ENCODE data around the gene ADGRG2.
"Not testable (repeated sequence)": the region's sequence is repeated elsewhere in the genome, so short reads cannot be mapped to it uniquely, and the experiment has no call there.

The ADGRG2 gene

DNA sequence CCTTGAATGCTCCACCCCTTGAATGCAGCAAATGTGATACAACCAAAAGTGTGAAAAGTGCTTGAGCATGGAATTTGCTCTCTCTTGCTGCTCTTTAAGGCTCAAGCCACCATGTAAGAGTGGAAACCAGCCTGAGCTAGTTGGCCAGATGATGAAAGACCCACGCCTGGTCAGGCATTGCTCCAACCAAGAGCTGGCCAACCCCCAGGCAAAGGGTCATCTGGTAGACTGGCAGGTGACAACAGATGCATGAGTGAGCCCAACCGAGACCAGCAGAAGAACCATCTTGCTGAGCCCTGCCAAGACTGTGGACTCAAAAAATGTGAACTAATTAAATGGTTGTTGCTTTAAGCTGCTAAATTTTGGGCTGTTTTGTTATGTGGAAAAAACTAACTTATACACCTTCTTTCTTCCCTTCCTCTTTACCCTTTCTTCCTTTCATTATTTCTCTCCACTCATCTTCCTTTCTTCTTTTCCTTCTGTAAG lies 32.7 kb downstream of the ADGRG2 start:
- no peak overlapping the region for H3K4me3 ChIP-seq (replicated peaks in 1 of 2; ENCODE audit: low read depth in 2 of 2, low read length in 2 of 2)
- DNase-seq (ENCODE audit: low read depth in 2 of 2): no peak
- TF ChIP-seq, protein P1, sequence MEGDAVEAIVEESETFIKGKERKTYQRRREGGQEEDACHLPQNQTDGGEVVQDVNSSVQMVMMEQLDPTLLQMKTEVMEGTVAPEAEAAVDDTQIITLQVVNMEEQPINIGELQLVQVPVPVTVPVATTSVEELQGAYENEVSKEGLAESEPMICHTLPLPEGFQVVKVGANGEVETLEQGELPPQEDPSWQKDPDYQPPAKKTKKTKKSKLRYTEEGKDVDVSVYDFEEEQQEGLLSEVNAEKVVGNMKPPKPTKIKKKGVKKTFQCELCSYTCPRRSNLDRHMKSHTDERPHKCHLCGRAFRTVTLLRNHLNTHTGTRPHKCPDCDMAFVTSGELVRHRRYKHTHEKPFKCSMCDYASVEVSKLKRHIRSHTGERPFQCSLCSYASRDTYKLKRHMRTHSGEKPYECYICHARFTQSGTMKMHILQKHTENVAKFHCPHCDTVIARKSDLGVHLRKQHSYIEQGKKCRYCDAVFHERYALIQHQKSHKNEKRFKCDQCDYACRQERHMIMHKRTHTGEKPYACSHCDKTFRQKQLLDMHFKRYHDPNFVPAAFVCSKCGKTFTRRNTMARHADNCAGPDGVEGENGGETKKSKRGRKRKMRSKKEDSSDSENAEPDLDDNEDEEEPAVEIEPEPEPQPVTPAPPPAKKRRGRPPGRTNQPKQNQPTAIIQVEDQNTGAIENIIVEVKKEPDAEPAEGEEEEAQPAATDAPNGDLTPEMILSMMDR (IDR thresholded peaks at IDR 0.05; ENCODE audit: low read depth, low read length): no peak

DNA sequence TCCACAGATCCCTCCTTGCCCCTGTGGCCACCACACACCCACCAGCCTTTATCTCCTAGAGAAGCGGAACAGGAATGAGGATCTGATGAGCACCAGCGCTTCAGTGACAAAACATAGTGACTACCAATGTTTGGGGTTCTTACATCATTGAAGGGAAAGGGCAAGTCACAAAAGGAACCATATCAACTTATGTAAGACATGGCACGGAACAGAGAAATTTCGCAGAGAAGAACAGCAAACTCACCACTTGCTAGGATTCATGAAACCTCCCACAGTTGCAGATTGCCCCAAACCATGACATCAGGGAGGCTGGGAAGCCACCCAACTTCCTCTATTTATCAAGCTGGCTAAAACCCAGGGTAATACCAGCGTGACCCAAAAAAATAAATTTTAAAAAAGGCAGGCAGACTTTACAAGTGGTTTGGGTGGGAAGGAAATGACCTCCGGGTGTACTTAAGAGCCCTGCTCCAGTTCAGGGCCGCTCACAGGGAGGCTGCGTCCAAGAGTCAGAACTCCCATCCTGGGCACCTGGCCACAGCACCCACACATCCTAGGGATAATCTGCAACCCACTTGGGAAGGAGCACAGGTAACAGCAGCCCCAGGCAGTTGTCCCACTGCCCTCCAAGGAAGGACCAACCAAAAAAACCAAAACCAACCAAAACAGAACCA lies 36.0 kb downstream of the ADGRG2 start:
- TF ChIP-seq, protein P1 (IDR thresholded peaks at IDR 0.05; ENCODE audit: low read depth, low read length): no peak
- no peak overlapping the region for H3K4me3 ChIP-seq (replicated peaks in 1 of 2; ENCODE audit: low read depth in 2 of 2, low read length in 2 of 2)
- no peak for DNase-seq (ENCODE audit: low read depth in 2 of 2)

DNA sequence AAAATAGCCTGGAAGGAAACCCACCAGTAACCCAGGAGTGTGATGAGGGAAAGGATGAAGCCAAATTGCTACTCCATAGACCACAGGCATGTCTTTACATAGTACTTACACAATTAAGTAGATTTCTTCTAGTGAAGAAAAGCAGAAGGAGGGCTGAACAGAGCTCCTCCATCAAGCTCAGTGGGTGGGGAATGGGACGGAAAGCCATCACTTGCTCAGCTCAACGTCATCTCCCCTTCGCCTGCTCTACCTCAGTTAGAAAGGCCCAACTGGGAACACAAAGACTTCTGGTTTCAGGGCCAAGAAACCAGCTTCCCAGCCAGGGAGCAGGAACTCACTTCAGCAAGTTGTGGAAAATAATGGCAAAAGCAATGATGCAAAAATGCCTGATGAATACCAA lies 36.6 kb downstream of the ADGRG2 start:
- no peak overlapping the region for H3K4me3 ChIP-seq (replicated peaks in 1 of 2; ENCODE audit: low read depth in 2 of 2, low read length in 2 of 2)
- no peak for DNase-seq (ENCODE audit: low read depth in 2 of 2)
- TF ChIP-seq, protein P1 (IDR thresholded peaks at IDR 0.05; ENCODE audit: low read depth, low read length): no peak

DNA sequence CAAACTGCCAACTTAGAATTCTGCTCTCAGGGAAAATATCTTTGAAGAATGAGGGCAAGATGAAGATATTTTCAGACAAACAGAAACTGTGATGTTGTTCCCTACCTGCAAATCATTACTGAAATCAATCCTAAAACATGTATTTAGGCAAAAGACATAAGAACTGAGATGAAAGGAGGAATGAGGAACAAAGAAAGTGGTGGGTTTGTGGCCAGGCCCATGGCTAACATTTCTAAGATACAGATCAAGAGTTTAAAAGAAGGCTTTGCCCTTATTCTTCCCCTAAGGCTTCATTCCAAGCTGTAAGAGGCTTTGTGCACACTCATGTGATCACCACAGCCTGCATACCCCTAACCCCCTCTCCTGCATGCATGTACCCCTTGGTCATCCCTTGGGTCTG lies 46.5 kb downstream of the ADGRG2 start:
- DNase-seq (ENCODE audit: low read depth in 2 of 2): no peak
- TF ChIP-seq, protein P1 (IDR thresholded peaks at IDR 0.05; ENCODE audit: low read depth, low read length): no peak
- H3K4me3 ChIP-seq (replicated peaks in 1 of 2; ENCODE audit: low read depth in 2 of 2, low read length in 2 of 2): no peak overlapping the region

DNA sequence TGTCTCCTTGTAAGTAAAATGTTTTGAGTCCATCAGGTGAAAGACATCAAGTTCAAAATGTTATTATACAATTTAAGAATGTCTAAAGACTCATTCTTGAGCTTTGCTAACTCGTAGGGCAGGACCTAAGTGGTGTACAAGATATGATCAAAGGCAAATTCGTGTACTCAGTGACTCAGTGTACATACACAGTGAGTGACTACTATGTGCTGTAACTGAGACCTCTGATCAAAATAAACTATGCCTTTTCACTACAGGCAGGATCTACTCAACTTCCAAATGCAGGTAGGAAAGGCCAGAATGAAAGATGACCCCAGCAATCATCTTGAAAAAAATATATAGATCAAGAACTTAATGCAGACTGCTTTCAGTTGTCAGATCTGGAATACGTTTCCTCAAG lies 49.9 kb downstream of the ADGRG2 start:
- TF ChIP-seq, protein P1 (IDR thresholded peaks at IDR 0.05; ENCODE audit: low read depth, low read length): no peak
- no peak overlapping the region for H3K4me3 ChIP-seq (replicated peaks in 1 of 2; ENCODE audit: low read depth in 2 of 2, low read length in 2 of 2)
- no peak for DNase-seq (ENCODE audit: low read depth in 2 of 2)

DNA sequence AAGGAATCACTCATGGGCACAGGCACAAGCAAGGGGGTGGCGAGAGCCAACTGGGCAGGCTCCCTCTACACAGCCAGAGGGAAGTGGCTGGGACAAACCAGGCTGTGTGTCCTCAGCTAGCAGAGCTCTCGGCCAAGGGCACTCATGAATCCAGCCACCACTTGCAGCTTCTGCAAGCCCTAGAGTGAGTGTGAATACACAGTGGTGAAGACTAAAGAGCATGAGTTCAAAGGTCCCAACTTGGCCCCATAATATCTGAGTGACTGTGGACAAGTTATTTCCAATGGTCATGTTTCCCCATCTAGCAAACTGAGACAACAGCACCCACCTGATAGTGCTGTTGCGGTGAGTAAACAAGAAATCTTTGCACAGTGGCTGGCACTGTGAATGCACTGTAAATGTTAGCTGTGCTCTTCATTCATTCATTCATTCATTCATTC lies 51.7 kb downstream of the ADGRG2 start:
- TF ChIP-seq, protein P1 (IDR thresholded peaks at IDR 0.05; ENCODE audit: low read depth, low read length): no peak
- no peak overlapping the region for H3K4me3 ChIP-seq (replicated peaks in 1 of 2; ENCODE audit: low read depth in 2 of 2, low read length in 2 of 2)
- no peak for DNase-seq (ENCODE audit: low read depth in 2 of 2)

DNA sequence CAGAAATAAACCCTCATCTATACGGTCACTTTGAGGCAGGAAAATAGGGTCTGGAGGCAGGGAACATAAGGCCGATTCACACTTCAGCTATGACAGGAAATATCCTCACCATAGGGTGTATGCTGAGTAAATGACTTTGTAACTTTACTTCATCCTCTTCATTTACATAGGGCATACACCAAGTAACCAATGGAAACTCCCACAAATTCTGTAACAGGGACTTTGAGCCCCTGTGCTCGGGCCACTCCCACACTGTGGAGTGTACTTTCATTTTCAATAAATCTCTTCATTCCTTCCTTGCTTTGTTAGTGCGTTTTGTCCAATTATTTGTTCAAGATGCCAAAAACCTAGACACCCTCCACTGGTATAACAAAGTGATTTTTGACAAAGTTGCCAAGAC lies 55.3 kb downstream of the ADGRG2 start:
- not testable (repeated sequence) for DNase-seq (ENCODE audit: low read depth in 2 of 2); H3K4me3 ChIP-seq (replicated peaks in 1 of 2; ENCODE audit: low read depth in 2 of 2, low read length in 2 of 2)
